ENCODE data around the gene SERAC1. TPM values are rescaled to one million over a fixed set of nuclear protein-coding genes. Genes with fewer than 3 reads are reported as not detected.

Gene SERAC1
- total and polyA plus RNA-seq, 4 donors: 3.1 to 10.1 (median 4.8) TPM

DNA sequence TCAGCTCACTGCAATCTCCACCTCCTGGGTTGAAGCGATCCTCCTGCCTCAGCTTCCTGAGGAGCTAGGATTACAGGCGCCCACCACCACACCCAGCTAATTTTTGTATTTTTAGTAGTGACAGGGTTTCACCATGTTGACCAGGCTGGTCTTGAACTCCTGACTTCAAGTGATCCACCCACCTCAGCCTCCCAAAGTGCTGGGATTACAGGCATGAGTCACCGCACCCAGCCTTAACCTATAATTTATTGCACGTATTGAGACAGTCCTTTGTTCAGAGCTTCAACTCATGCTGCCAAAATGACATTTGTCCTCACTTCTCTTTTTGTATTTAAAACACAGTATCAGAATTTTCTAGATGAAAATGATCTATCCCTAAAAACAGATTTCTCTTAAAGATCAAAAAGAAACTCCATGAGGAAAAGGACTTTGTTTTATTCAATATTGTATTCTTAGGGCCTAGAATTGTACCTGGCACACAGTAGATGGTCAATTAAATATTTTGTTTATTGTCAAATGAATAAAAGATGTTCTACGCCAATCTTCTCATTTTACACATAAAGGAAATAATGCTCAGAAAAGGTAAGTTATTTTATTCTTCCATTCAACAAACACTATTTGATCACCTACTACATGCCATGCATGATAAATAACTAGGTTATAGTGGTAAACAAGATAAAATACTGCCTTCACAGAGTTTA lies 10.8 kb downstream of the SERAC1 start:
- H3K4me3 ChIP-seq: no peak overlapping the region
- H3K27me3 ChIP-seq (ENCODE audit: control insufficient read depth in 3 of 3, insufficient read depth in 3 of 3, low read length in 2 of 3): no peaks in the 10 kb centered on the region
- TF ChIP-seq, protein P1, sequence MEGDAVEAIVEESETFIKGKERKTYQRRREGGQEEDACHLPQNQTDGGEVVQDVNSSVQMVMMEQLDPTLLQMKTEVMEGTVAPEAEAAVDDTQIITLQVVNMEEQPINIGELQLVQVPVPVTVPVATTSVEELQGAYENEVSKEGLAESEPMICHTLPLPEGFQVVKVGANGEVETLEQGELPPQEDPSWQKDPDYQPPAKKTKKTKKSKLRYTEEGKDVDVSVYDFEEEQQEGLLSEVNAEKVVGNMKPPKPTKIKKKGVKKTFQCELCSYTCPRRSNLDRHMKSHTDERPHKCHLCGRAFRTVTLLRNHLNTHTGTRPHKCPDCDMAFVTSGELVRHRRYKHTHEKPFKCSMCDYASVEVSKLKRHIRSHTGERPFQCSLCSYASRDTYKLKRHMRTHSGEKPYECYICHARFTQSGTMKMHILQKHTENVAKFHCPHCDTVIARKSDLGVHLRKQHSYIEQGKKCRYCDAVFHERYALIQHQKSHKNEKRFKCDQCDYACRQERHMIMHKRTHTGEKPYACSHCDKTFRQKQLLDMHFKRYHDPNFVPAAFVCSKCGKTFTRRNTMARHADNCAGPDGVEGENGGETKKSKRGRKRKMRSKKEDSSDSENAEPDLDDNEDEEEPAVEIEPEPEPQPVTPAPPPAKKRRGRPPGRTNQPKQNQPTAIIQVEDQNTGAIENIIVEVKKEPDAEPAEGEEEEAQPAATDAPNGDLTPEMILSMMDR (IDR thresholded peaks at IDR 0.05; ENCODE audit: control extremely low read depth, extremely low read depth): no peak
- no peak for DNase-seq
- peaks cover 0 to 4% (median 1%) of the 10 kb centered on the region in 4 donors for H3K36me3 ChIP-seq (ENCODE audit: control insufficient read depth in 4 of 4, insufficient read depth in 4 of 4, low read length in 4 of 4)
- 83 to 90% methylated on average over 5 of the region's 5 CpGs for WGBS, 2 donors
- H3K9me3 ChIP-seq (ENCODE audit: control insufficient read depth in 4 of 4, insufficient read depth in 3 of 4, low read length in 3 of 4): no peaks in the 10 kb centered on the region
- H3K4me1 ChIP-seq (ENCODE audit: control insufficient read depth in 5 of 5, insufficient read depth in 5 of 5, low read length in 5 of 5): peaks cover 0 to 1% (median 0%) of the 10 kb centered on the region in 5 donors
- no peak for ATAC-seq (ENCODE audit: insufficient read depth, low FRiP score)
- H3K9ac ChIP-seq (ENCODE audit: insufficient read depth in 1 of 2, low read length in 2 of 2): no peak overlapping the region
- no peak overlapping the region for H3K27ac ChIP-seq (ENCODE audit: low read depth in 1 of 2, low read length in 1 of 2)

DNA sequence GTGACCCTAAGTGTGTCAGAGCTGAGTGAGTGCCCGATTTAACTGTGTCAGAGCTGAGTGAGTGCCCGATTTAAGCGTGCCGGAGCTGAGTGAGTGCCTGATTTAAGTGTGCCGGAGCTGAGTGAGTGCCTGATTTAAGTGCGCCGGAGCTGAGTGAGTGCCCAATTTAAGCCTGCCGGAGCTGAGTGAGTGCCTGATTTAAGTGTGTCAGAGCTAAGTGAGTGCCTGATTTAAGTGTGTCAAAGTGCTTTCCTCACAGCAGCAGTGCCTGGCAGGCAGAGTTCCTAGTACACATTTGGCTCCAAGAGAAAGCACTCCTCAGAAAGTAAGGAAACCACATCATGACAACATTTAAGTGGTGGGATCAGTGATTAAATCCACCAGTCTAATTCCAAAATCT lies 13.2 kb downstream of the SERAC1 start:
- Histone ChIP-seq H3K36me3 (ENCODE audit: control insufficient read depth in 4 of 4, insufficient read depth in 4 of 4, low read length in 4 of 4) (peaks cover 0 to 9% (median 1%) of the 10 kb centered on the region in 4 donors), H3K27me3 (ENCODE audit: control insufficient read depth in 3 of 3, insufficient read depth in 3 of 3, low read length in 2 of 3) (no peaks in the 10 kb centered on the region), H3K4me3 (no peak overlapping the region), H3K4me1 (ENCODE audit: control insufficient read depth in 5 of 5, insufficient read depth in 5 of 5, low read length in 5 of 5) (no peaks in the 10 kb centered on the region), H3K9ac (ENCODE audit: insufficient read depth in 1 of 2, low read length in 2 of 2) (no peak overlapping the region), H3K9me3 (ENCODE audit: control insufficient read depth in 4 of 4, insufficient read depth in 3 of 4, low read length in 3 of 4) (no peaks in the 10 kb centered on the region), H3K27ac (ENCODE audit: low read depth in 1 of 2, low read length in 1 of 2) (no peak overlapping the region)
- DNase-seq: no peak
- TF ChIP-seq, protein P1 (IDR thresholded peaks at IDR 0.05; ENCODE audit: control extremely low read depth, extremely low read depth): no peak
- WGBS, 2 donors: 80 to 91% methylated on average over 8 of the region's 8 CpGs
- ATAC-seq (ENCODE audit: insufficient read depth, low FRiP score): no peak

DNA sequence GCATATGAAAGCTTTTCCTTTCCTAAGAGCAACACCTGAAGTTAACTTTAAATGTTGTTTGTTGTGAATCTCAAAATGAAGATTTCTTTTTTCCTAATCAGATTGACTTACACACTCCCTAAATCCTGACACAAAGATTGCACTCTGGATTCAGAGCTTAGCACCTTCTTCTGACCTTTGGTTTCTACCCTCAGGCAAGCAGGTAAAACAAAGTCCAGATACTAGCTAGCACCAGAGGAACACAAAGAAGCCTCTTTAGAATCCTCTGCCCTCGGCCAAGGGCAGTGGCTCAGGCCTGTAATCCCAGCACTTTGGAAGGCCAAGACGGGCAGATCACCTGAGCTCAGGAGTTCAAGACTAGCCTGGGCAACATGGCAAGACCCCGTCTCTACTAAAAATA lies 14.5 kb downstream of the SERAC1 start:
- no peak overlapping the region for H3K9ac ChIP-seq (ENCODE audit: insufficient read depth in 1 of 2, low read length in 2 of 2)
- no peak overlapping the region for H3K27ac ChIP-seq (ENCODE audit: low read depth in 1 of 2, low read length in 1 of 2)
- DNase-seq (no peak), ATAC-seq (ENCODE audit: insufficient read depth, low FRiP score) (no peak)
- H3K36me3 ChIP-seq (ENCODE audit: control insufficient read depth in 4 of 4, insufficient read depth in 4 of 4, low read length in 4 of 4): peaks cover 0 to 11% (median 1%) of the 10 kb centered on the region in 4 donors
- no peaks in the 10 kb centered on the region for H3K9me3 ChIP-seq (ENCODE audit: control insufficient read depth in 4 of 4, insufficient read depth in 3 of 4, low read length in 3 of 4)
- TF ChIP-seq, protein P1 (IDR thresholded peaks at IDR 0.05; ENCODE audit: control extremely low read depth, extremely low read depth): no peak
- 93 to 98% methylated on average over 3 of the region's 3 CpGs for WGBS, 2 donors
- H3K4me1 ChIP-seq (ENCODE audit: control insufficient read depth in 5 of 5, insufficient read depth in 5 of 5, low read length in 5 of 5): no peaks in the 10 kb centered on the region
- H3K4me3 ChIP-seq: no peak overlapping the region
- no peaks in the 10 kb centered on the region for H3K27me3 ChIP-seq (ENCODE audit: control insufficient read depth in 3 of 3, insufficient read depth in 3 of 3, low read length in 2 of 3)

Measured in lung (tissue), 12 donors.